GM21529 (cell line): ENCODE data around the gene HOXA6.
A peak's percentile ranks its signal among the peaks of the same experiment; 100 is the strongest.

ENCODE experiments used
- ATAC-seq: cut with Tn5 transposase; IDR thresholded peaks from one replicate; pipeline ENCODE4 v1.9.1; 2021; ENCODE audit not compliant: unreplicated experiment

Gene HOXA6

GRCh38 chr7:27099453-27100370, 47.9 kb downstream of the HOXA6 start:
- ATAC-seq, result no peak

DNA sequence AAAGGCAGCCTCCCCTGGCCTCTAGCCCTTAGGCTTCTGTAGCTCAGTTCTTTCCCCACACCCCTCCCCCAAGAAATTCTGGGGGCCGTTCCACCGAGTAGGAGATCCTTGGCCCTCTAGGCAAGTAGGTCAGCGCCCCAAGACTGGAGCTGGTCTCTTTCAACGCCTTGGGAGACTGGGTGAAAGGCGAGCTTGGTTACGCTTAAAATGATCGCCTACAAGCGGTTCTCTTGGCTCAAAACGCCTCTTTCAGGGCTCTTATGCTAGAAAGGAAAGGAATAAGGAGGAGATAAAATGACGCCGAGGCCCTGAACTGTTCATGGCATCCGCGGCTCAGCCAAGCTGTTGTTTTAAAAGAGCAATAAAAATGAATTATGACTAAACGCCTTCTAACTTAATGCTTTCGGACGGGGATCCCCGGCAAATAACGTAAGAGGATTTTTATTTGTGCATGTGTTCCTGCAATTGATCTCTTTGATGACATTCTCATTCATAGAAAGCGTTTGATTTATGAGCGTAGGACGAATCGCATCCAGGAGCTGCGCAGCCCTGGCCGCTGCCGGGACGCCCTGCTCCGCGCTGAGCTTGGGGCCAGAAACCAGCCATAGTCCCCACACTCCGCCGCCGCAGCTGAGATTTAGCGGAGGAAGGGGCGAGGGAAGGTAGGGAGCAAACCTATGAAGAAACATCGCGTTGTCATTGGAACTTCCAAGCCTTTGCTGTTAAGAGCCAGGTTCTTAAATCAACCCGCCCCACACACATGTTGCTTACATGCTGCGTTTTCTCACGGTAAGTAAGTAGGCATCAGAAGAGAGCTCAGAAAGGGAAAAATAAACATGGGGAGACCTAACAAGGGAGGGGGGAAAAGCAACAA, 48.8 kb downstream of the HOXA6 start:
- no peak for ATAC-seq

DNA sequence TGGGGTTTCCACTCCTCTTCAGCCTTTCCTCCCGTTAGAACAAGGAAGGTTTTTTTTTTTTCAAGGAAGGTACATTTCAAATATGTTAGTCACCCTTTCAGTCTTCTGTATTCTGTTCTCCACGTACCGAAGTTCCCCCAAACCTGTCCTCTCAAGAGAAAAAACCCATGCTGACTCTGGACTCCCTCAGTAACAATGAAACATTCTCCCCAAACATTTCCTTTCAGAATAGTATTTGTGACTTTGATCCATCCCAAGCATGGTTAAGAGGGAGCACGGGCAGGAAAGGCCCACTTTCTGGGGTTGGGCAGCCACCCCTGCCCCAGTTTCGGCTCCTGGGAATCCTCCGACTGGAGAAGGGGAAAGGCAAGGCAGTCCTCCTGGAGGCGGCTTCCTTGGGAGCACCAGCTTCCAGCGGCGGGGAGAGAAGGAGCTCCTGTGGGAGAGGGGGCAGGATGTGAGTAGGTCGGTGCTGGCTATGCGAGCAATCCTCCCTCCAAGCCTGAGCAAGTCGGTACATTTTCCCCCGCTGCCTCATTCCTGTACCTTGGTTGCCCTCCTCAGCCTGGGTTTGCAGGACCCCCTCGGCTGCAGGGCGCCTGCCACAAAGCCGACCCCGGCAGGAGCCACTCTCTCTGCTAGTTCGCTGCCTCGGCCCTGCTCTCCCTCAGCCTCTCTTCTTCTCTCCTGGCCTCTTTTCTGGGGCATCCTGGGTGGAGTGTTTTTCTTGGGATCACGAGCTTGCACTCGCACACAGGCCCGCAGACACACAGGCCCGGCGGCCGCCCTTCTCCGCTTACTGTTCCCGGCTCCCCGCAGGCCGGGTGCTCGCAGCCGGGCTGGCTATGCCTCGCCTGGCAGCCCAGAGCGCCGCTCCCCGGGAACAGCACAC, 49.6 kb downstream of the HOXA6 start:
- no peak for ATAC-seq

- ATAC-seq, result peak; percentile 11
Measured at GRCh38 chr7:27096768-27097514, 50.6 kb downstream of the HOXA6 start.

DNA sequence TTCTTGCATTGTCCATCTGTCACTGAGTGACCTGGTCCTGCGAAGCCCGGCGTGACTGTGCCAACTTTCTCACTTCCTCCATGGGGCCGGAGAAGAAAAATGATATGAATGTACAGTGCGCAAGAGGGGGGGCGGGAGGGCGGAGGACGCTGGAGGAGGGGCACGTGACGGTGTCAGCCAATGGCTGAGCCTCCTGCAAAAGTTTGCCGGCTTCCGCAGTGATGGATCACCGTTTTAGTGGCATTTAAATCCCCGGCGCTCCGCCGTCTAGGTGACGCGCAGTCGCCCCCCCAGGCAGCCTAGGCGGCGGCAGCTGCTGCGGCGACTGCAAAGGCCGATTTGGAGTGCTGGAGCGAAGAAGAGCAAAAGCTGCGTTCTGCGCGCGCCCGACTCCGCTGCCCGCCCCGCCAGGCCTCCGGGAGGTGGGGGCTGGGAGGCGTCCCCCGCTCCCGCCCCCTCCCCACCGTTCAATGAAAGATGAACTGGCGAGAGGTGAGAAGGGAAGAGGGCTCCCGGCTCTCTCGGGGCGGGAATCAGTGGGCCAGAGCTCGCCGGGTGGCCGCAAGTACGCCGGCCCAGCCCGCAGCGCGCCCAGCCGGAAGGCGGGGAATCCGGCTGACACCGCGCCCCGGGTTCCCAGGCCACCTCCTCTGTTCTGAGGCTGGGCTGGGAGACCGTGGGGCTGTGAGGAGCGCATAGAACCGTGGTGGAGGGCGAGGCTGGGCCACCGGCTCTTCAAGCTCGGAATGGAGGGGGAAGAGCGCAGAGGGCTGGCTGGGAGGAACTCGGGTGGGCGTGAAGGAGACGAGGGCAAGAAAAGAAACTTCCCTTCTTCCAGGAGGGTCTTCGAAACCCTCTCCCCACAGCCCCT, 51.4 kb downstream of the HOXA6 start, which contains the start of gene HOXA1:
Gene HOXA1, minus strand, starts transcription at position 104 of the 871 bp plus-strand sequence. Its CDS starts 88 bp downstream, at position 16.
- ATAC-seq, result peak; percentile 86
